ENCODE data around the gene PLA2G4C. TPM values are rescaled to one million over a fixed set of nuclear protein-coding genes. Genes with fewer than 3 reads are reported as not detected.

PLA2G4C gene
- total and polyA plus RNA-seq, 4 donors = 1.1 to 5.9 (median 3.1) TPM

DNA sequence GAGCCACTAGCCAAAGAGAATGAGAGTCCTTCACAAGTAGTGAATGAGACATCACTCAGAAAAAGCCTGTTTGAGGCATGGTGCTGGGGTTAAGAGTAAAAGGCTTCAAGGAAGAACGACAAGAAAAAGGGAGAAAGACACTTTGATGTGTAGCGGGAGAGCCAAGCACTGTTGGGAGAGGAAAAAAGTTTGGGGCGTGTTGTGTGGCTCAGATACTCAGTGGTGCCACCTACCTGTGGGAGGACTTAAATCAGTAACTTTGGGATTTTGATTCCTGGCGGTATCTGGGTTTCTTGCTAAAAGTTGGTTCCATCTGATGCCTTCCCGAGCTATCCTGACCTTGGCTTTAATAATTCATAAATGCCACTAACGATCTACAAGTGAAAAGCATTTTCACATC is 103.9 kb downstream of the PLA2G4C start (continued):
- TF ChIP-seq YY1 (IDR thresholded peaks at IDR 0.05) (no peak), NR2F2 (IDR thresholded peaks at IDR 0.05) (no peak)

DNA sequence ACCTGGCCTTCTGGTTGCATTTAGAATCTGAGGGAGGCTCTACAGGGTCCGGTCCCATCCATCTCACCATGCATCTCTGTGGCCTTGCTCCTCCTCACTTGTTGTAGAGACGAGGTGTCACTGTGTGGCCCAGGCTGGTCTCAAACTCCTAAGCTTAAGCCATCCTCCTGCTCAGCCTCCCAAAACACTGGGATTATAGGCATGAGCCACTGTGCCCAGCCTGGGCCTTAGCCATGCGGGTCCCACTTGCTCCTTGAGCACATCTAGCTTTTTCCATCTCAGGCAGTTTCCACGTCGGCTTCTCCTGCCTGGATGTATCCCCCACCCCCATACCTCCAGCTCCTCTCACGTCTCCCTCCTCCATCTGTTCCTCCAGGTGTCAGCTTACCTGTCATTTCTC is 106.4 kb downstream of the PLA2G4C start:
- TF ChIP-seq GABPA (IDR thresholded peaks at IDR 0.05 in 1 of 2, conservative IDR thresholded peaks at IDR 0.05 in 1 of 2) = no peak
- TF ChIP-seq ATF3 (IDR thresholded peaks at IDR 0.05) = no peak
- no peak for TF ChIP-seq ZBTB33 (IDR thresholded peaks at IDR 0.05)
- TF ChIP-seq, protein P1, sequence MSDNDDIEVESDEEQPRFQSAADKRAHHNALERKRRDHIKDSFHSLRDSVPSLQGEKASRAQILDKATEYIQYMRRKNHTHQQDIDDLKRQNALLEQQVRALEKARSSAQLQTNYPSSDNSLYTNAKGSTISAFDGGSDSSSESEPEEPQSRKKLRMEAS (IDR thresholded peaks at IDR 0.05) = no peak
- no peak for TF ChIP-seq YY1 (IDR thresholded peaks at IDR 0.05)
- no peak for TF ChIP-seq HNF4A (conservative IDR thresholded peaks at IDR 0.05)
- TF ChIP-seq RAD21 (IDR thresholded peaks at IDR 0.05) = no peak
- TF ChIP-seq FOXA2 (IDR thresholded peaks at IDR 0.05) = no peak
- TF ChIP-seq RXRA (IDR thresholded peaks at IDR 0.05) = no peak
- no peak for TF ChIP-seq FOXA1 (IDR thresholded peaks at IDR 0.05)
- no peak for TF ChIP-seq NR2F2 (IDR thresholded peaks at IDR 0.05)
- no peak for TF ChIP-seq JUND (IDR thresholded peaks at IDR 0.05)
- no peak for TF ChIP-seq EGR1 (IDR thresholded peaks at IDR 0.05; ENCODE audit: low read depth in 2 of 2)
- TF ChIP-seq TAF1 (conservative IDR thresholded peaks at IDR 0.05) = no peak
- TF ChIP-seq REST (IDR thresholded peaks at IDR 0.05) = no peak
- no peak for TF ChIP-seq SP1 (IDR thresholded peaks at IDR 0.05)
- 74% methylated on average over 6 of the region's 6 CpGs for WGBS

DNA sequence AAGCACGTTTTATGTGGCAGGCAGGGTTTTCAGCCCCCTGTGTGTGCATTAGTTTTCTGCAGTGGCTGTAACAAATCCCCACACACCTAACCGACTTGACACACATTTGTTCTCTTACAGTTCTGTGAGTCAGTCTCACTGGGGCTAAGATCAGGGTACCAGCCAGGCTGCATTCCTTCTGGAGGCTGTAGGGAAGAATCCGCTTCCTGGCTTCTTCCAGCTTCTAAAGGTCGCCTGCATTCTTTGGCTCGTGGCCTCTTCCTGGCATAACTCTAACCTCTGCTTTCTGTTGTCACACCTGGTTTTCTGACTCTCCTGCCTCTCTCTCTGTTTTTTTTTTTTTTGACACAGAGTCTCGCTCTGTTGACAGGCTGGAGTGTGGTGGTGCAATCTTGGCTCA is 109.8 kb downstream of the PLA2G4C start:
- H3K9ac ChIP-seq (ENCODE audit: low read depth in 1 of 2, low read length in 2 of 2) = no peak overlapping the region
- TF ChIP-seq HNF4A (conservative IDR thresholded peaks at IDR 0.05) (no peak), REST (IDR thresholded peaks at IDR 0.05) (no peak), YY1 (IDR thresholded peaks at IDR 0.05) (no peak), JUND (IDR thresholded peaks at IDR 0.05) (no peak), FOXA1 (IDR thresholded peaks at IDR 0.05) (no peak), CTCF (IDR thresholded peaks at IDR 0.05; ENCODE audit: low read depth, low read length, missing input control) (no peak), TAF1 (conservative IDR thresholded peaks at IDR 0.05) (no peak), SP1 (IDR thresholded peaks at IDR 0.05) (no peak), HNF4G (IDR thresholded peaks at IDR 0.05) (no peak), GABPA (IDR thresholded peaks at IDR 0.05 in 1 of 2, conservative IDR thresholded peaks at IDR 0.05 in 1 of 2) (no peak)
- no peak overlapping the region for H3K27ac ChIP-seq (ENCODE audit: low read depth in 1 of 2, low read length in 2 of 2)
- no peaks in the 10 kb centered on the region for H3K9me3 ChIP-seq (ENCODE audit: control insufficient read depth in 4 of 4, low read length in 3 of 4)
- no peak for DNase-seq (ENCODE audit: low spot score)
- WGBS = 78% methylated on average over 6 of the region's 6 CpGs
- H3K36me3 ChIP-seq (ENCODE audit: control insufficient read depth in 4 of 4, insufficient read depth in 3 of 4, low read depth in 1 of 4, low read length in 3 of 4) = no peaks in the 10 kb centered on the region
- no peaks in the 10 kb centered on the region for H3K4me1 ChIP-seq (ENCODE audit: control insufficient read depth in 4 of 4, insufficient read depth in 4 of 4, low read length in 3 of 4)
- peaks cover 0 to 2% (median 0%) of the 10 kb centered on the region in 4 donors for H3K27me3 ChIP-seq (ENCODE audit: control insufficient read depth in 4 of 4, insufficient read depth in 4 of 4, low read length in 3 of 4)
- H3K4me3 ChIP-seq (ENCODE audit: low read depth in 1 of 3, low read length in 3 of 3) = no peak overlapping the region

More for the DNA sequence above, 106.4 kb downstream of the PLA2G4C start:
- DNase-seq (ENCODE audit: low spot score) = no peak
- H3K27me3 ChIP-seq (ENCODE audit: control insufficient read depth in 4 of 4, insufficient read depth in 4 of 4, low read length in 3 of 4) = peaks cover 0 to 2% (median 0%) of the 10 kb centered on the region in 4 donors
- H3K9me3 ChIP-seq (ENCODE audit: control insufficient read depth in 4 of 4, low read length in 3 of 4) = peaks cover 0 to 9% (median 0%) of the 10 kb centered on the region in 4 donors
- H3K36me3 ChIP-seq (ENCODE audit: control insufficient read depth in 4 of 4, insufficient read depth in 3 of 4, low read depth in 1 of 4, low read length in 3 of 4) = no peaks in the 10 kb centered on the region
- H3K4me1 ChIP-seq (ENCODE audit: control insufficient read depth in 4 of 4, insufficient read depth in 4 of 4, low read length in 3 of 4) = no peaks in the 10 kb centered on the region
- no peak overlapping the region for H3K9ac ChIP-seq (ENCODE audit: low read depth in 1 of 2, low read length in 2 of 2)
- H3K4me3 ChIP-seq (ENCODE audit: low read depth in 1 of 3, low read length in 3 of 3) = no peak overlapping the region
- H3K27ac ChIP-seq (ENCODE audit: low read depth in 1 of 2, low read length in 2 of 2) = no peak overlapping the region

All from liver (tissue), 9 donors.